SK-N-SH (cell line): Measurements from ENCODE around the gene SRRM1. TPM values are rescaled to one million over a fixed set of nuclear protein-coding genes. Genes with fewer than 3 reads are reported as not detected.

ENCODE experiments used
- CTCF ChIA-PET: fragments of 300-600, 350-600 bp; formaldehyde crosslinking; extraction: SDS; loops from one replicate; lab custom pipeline; 2021; lab: Yijun Ruan, JAX
- POLR2A ChIA-PET: fragments of 350-600 bp; sonication (Branson Sonifier 250); formaldehyde crosslinking; extraction: SDS; loops from one replicate; lab custom pipeline; 2020; ENCODE audit warnings: antibody characterized with exemption, inconsistent platforms; lab: Yijun Ruan, JAX
- DNase-seq: peaks from one replicate; pipeline ENCODE4 v3.0.0; 2012
- H2AFZ ChIP-seq: fragments of 200-600 bp; sonication (generic); 2 replicates; pipeline ENCODE4 v1.8.1; 2016; ENCODE audit warnings: antibody characterized with exemption, mild to moderate bottlenecking, low read depth
- H3F3A ChIP-seq: fragments of 200-600 bp; sonication (generic); replicated peaks from 2 replicates; pipeline ENCODE3; 2016; ENCODE audit warnings: antibody characterized with exemption, mild to moderate bottlenecking; ENCODE audit not compliant: insufficient read depth
- H3K27ac ChIP-seq, 2 experiments: fragments of 200-500 bp in 1 of 2; fragments of 200-600 bp in 1 of 2; sonication (Bioruptor generic) in 1 of 2; sonication (generic), shearing (Covaris generic) in 1 of 2; 2 replicates each; pipeline versions ENCODE4 v1.5.1 to v1.6.1; 2014 to 2016; ENCODE audit warnings: low read depth in 2 of 2, inconsistent platforms in 1 of 2, low read length in 1 of 2, mild to moderate bottlenecking in 1 of 2, mixed read lengths in 1 of 2
- H3K27me3 ChIP-seq: fragments of 200-600 bp; sonication (generic), shearing (Covaris generic); 2 replicates; pipeline ENCODE4 v1.6.1; 2016; ENCODE audit warnings: mixed run types; ENCODE audit not compliant: insufficient read depth
- H3K36me3 ChIP-seq, 2 experiments: fragments of 200-500 bp in 1 of 2; fragments of 200-600 bp in 1 of 2; sonication (Bioruptor generic) in 1 of 2; sonication (generic) in 1 of 2; replicated peaks in 1 of 2; 2 replicates each; pipeline versions ENCODE3 to v1.5.1; 2014 to 2016; ENCODE audit warnings: low read length in 1 of 2, mild to moderate bottlenecking in 1 of 2; ENCODE audit not compliant: insufficient read depth in 2 of 2, control insufficient read depth in 1 of 2
- H3K4me1 ChIP-seq, 2 experiments: fragments of 200-500 bp in 1 of 2; fragments of 200-600 bp in 1 of 2; sonication (Bioruptor generic) in 1 of 2; sonication (generic), shearing (Covaris generic) in 1 of 2; 2 replicates each; pipeline versions ENCODE4 v1.5.1 to v1.6.1; 2014 to 2016; ENCODE audit warnings: low read depth in 1 of 2, low read length in 1 of 2, mixed run types in 1 of 2; ENCODE audit not compliant: insufficient read depth in 2 of 2, control insufficient read depth in 1 of 2
- H3K4me2 ChIP-seq: fragments of 200-600 bp; sonication (generic), shearing (Covaris generic); 2 replicates; pipeline ENCODE4 v1.6.1; 2017; ENCODE audit warnings: mixed run types
- H3K4me3 ChIP-seq, 2 experiments: fragments of 200-500 bp in 1 of 2; fragments of 200-600 bp in 1 of 2; sonication (Bioruptor generic) in 1 of 2; sonication (generic), shearing (Covaris generic) in 1 of 2; 2 replicates each; pipeline versions ENCODE4 v1.5.1 to v1.8.1; 2014 to 2016; ENCODE audit warnings: low read depth in 2 of 2, inconsistent platforms in 1 of 2, low read length in 1 of 2, mild to moderate bottlenecking in 1 of 2, mixed read lengths in 1 of 2, moderate library complexity in 1 of 2
- H3K79me2 ChIP-seq: fragments of 200-600 bp; sonication (generic); 2 replicates; pipeline ENCODE4 v1.8.1; 2017; ENCODE audit warnings: mild to moderate bottlenecking; ENCODE audit not compliant: insufficient read depth
- H3K9ac ChIP-seq: fragments of 200-600 bp; sonication (generic); 2 replicates; pipeline ENCODE4 v1.6.1; 2017; ENCODE audit warnings: mixed run types
- H3K9me2 ChIP-seq: fragments of 200-600 bp; sonication (generic); 2 replicates; pipeline ENCODE4 v1.6.1; 2017; ENCODE audit warnings: mixed run types
- H3K9me3 ChIP-seq: fragments of 200-600 bp; sonication (generic); 2 replicates; pipeline ENCODE4 v1.6.1; 2017; ENCODE audit warnings: mixed run types, mild to moderate bottlenecking, moderate library complexity
- H4K20me1 ChIP-seq: fragments of 200-600 bp; sonication (generic); 2 replicates; pipeline ENCODE4 v1.6.1; 2017; ENCODE audit warnings: mild to moderate bottlenecking, mixed run types; ENCODE audit not compliant: insufficient read depth
- EP300 ChIP-seq, 2 experiments: IDR thresholded peaks; 2 replicates each; pipeline versions ENCODE4 v1.4.0 to v1.6.1; 2012; ENCODE audit warnings: borderline replicate concordance in 1 of 2, low read depth in 1 of 2, low read length in 1 of 2
- FOXJ3 ChIP-seq: sonication (generic); formaldehyde crosslinking; IDR thresholded peaks from 2 replicates; pipeline ENCODE4 v1.5.1; 2020; ENCODE audit warnings: mild to moderate bottlenecking, missing genetic modification reagents
- FOXM1 ChIP-seq: IDR thresholded peaks from 2 replicates; pipeline ENCODE4 v1.4.0; 2012; ENCODE audit warnings: low read depth, mild to moderate bottlenecking
- MAX ChIP-seq: IDR thresholded peaks from 2 replicates; pipeline ENCODE4 v1.4.0; 2012; ENCODE audit warnings: low read depth
- MEF2A ChIP-seq: IDR thresholded peaks from 2 replicates; pipeline ENCODE4 v1.4.0; 2012; ENCODE audit warnings: low read depth, borderline replicate concordance
- MXI1 ChIP-seq: IDR thresholded peaks from 2 replicates; pipeline ENCODE4 v1.6.1; 2012; ENCODE audit warnings: mild to moderate bottlenecking, low read depth, low read length, improper control_type of control experiment
- NRF1 ChIP-seq: IDR thresholded peaks from 2 replicates; pipeline ENCODE4 v1.6.1; 2012; ENCODE audit warnings: low read depth, mild to moderate bottlenecking, low read length
- POLR2AphosphoS5 ChIP-seq: IDR thresholded peaks from 2 replicates; pipeline ENCODE4 v1.6.1; 2012; ENCODE audit warnings: low read depth, low read length
- RAD21 ChIP-seq: IDR thresholded peaks from 2 replicates; pipeline ENCODE4 v1.6.1; 2012; ENCODE audit warnings: mild to moderate bottlenecking, low read length
- RFX5 ChIP-seq: IDR thresholded peaks from 2 replicates; pipeline ENCODE4 v1.6.1; 2012; ENCODE audit warnings: mild to moderate bottlenecking, improper control_type of control experiment, low read length
- SIN3A ChIP-seq: IDR thresholded peaks from 2 replicates; pipeline ENCODE4 v1.6.1; 2012; ENCODE audit warnings: low read depth, mild to moderate bottlenecking, low read length, moderate library complexity, borderline replicate concordance
- SMC3 ChIP-seq: IDR thresholded peaks from 2 replicates; pipeline ENCODE4 v1.6.1; 2012; ENCODE audit warnings: low read depth, low read length, improper control_type of control experiment
- TAF1 ChIP-seq: IDR thresholded peaks from 2 replicates; pipeline ENCODE4 v1.6.1; 2012; ENCODE audit warnings: low read depth, mild to moderate bottlenecking, low read length, moderate library complexity, borderline replicate concordance
- USF1 ChIP-seq: IDR thresholded peaks from 2 replicates; pipeline ENCODE4 v1.4.0; 2012; ENCODE audit warnings: low read depth, borderline replicate concordance
- YY1 ChIP-seq: IDR thresholded peaks from 2 replicates; pipeline ENCODE4 v1.4.0; 2012; ENCODE audit warnings: low read depth, mild to moderate bottlenecking
- ZBTB33 ChIP-seq: IDR thresholded peaks from 2 replicates; pipeline ENCODE4 v1.4.0; 2012; ENCODE audit warnings: low read depth, borderline replicate concordance
- WGBS: methylation state at CpG from one replicate; pipeline ENCODE4 v1.1.6; 2017; ENCODE audit warnings: low lambda C conversion rate; 5-methylcytosine and 5-hydroxymethylcytosine counted together
- polyA plus RNA-seq, 3 experiments: library from polyadenylated mRNA; depleted of rRNA; stranded (reverse); fragments of >200 nt; gene quantifications; 2 replicates each; pipeline ENCODE4 v1.2.3, GENCODE V29; 2012
- TF ChIP-seq, protein P1 (sequence below): fragments of 200-600 bp; sonication (generic); IDR thresholded peaks from 2 replicates; pipeline ENCODE4 v1.6.1; 2017; ENCODE audit warnings: antibody characterized with exemption, mild to moderate bottlenecking, moderate library complexity
- TF ChIP-seq, protein P2 (sequence below): fragments of 150-350 bp; IDR thresholded peaks from 2 replicates; pipeline ENCODE4 v1.6.1; 2017; ENCODE audit warnings: antibody characterized with exemption, low read length, low read depth, borderline replicate concordance

The SRRM1 gene
- polyA plus RNA-seq, 1 of the 3 experiments (the other 2 are of a cell fraction): 52.3 TPM

- Histone ChIP-seq H3K4me1 (no peaks in the 10 kb centered on the region), H3K4me3 (no peak overlapping the region), H3K9ac (no peak overlapping the region), H4K20me1 (no peaks in the 10 kb centered on the region), H3K4me2 (no peak overlapping the region), H3K79me2 (no peaks in the 10 kb centered on the region), H3K36me3 (no peaks in the 10 kb centered on the region), H3K9me3 (no peaks in the 10 kb centered on the region), H3K27me3 (no peaks in the 10 kb centered on the region), H3F3A (no peaks in the 10 kb centered on the region), H2AFZ (no peak overlapping the region), H3K9me2 (no peaks in the 10 kb centered on the region), H3K27ac (no peak overlapping the region)
- ChIA-PET CTCF (interaction anchor here (0.9 to 1.6 kb wide), 4 partner anchors 46 to 434 kb away, joined by 3 to 9 read pairs (median 3); partner anchors contain the start of gene NIPAL3), POLR2A (no interaction called here)
- WGBS: 88% methylated on average over 1 of the region's 1 CpG
- TF ChIP-seq MEF2A: no peak
- TF ChIP-seq MAX: no peak
- no peak for TF ChIP-seq ZBTB33
- TF ChIP-seq USF1: no peak
- no peak for TF ChIP-seq RFX5
- no peak for TF ChIP-seq RAD21
- TF ChIP-seq FOXJ3: no peak
- TF ChIP-seq SIN3A: no peak
- no peak for TF ChIP-seq MXI1
- no peak for TF ChIP-seq EP300 (IDR thresholded peaks at IDR 0.05; ENCODE audit: borderline replicate concordance in 1 of 2, low read depth in 1 of 2, low read length in 1 of 2)
- TF ChIP-seq POLR2AphosphoS5: no peak
- TF ChIP-seq TAF1: no peak
- no peak for TF ChIP-seq FOXM1
- DNase-seq: no peak
Observed at GRCh38 chr1:24632832-24633175, 10.3 kb upstream of the SRRM1 start.

- no peaks in the 10 kb centered on the region for H3K36me3 ChIP-seq
- no peak overlapping the region for H3K4me2 ChIP-seq
- H4K20me1 ChIP-seq: no peaks in the 10 kb centered on the region
- no peaks in the 10 kb centered on the region for H3F3A ChIP-seq
- TF ChIP-seq MXI1: no peak
- peak; percentile 83 for TF ChIP-seq SMC3
- TF ChIP-seq RAD21: peak; percentile 86
- TF ChIP-seq, protein P1, sequence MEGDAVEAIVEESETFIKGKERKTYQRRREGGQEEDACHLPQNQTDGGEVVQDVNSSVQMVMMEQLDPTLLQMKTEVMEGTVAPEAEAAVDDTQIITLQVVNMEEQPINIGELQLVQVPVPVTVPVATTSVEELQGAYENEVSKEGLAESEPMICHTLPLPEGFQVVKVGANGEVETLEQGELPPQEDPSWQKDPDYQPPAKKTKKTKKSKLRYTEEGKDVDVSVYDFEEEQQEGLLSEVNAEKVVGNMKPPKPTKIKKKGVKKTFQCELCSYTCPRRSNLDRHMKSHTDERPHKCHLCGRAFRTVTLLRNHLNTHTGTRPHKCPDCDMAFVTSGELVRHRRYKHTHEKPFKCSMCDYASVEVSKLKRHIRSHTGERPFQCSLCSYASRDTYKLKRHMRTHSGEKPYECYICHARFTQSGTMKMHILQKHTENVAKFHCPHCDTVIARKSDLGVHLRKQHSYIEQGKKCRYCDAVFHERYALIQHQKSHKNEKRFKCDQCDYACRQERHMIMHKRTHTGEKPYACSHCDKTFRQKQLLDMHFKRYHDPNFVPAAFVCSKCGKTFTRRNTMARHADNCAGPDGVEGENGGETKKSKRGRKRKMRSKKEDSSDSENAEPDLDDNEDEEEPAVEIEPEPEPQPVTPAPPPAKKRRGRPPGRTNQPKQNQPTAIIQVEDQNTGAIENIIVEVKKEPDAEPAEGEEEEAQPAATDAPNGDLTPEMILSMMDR: peak; percentile 76
- no peak for TF ChIP-seq NRF1
- no peak for TF ChIP-seq YY1
- 0 out of 2 replicates have a peak, but pooled peaks have one; percentile 42 for TF ChIP-seq RFX5
- TF ChIP-seq, protein P2, sequence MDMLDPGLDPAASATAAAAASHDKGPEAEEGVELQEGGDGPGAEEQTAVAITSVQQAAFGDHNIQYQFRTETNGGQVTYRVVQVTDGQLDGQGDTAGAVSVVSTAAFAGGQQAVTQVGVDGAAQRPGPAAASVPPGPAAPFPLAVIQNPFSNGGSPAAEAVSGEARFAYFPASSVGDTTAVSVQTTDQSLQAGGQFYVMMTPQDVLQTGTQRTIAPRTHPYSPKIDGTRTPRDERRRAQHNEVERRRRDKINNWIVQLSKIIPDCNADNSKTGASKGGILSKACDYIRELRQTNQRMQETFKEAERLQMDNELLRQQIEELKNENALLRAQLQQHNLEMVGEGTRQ: no peak
- H3K9me3 ChIP-seq: no peaks in the 10 kb centered on the region
- DNase-seq: peak; percentile 66
- H3K27me3 ChIP-seq: no peaks in the 10 kb centered on the region
- H3K4me3 ChIP-seq: no peak overlapping the region
- 25% methylated on average over 4 of the region's 4 CpGs for WGBS
- CTCF ChIA-PET: interaction anchor here (0.7 to 6.4 kb wide), 19 partner anchors 11 to 485 kb away, joined by 3 to 36 read pairs (median 4); partner anchors contain the start of gene NIPAL3
- no peaks in the 10 kb centered on the region for H3K9me2 ChIP-seq
- H3K27ac ChIP-seq: no peak overlapping the region
- no peaks in the 10 kb centered on the region for H3K4me1 ChIP-seq
- POLR2A ChIA-PET: no interaction called here
- no peak overlapping the region for H2AFZ ChIP-seq
- no peak overlapping the region for H3K9ac ChIP-seq
- H3K79me2 ChIP-seq: no peaks in the 10 kb centered on the region
Observed at GRCh38 chr1:24635195-24635843, 7.8 kb upstream of the SRRM1 start.
